ENCODE data around the gene IFT43. TPM values are rescaled to one million over a fixed set of nuclear protein-coding genes. Genes with fewer than 3 reads are reported as not detected.

The IFT43 gene
- total and polyA plus RNA-seq, 2 donors (not counting 1 experiment from before 2014, with no cell fraction given), result 35.2 to 54.9 TPM

- DNase-seq (ENCODE audit: low read depth in 2 of 2), result no peak
- Histone ChIP-seq H3K9ac (ENCODE audit: insufficient read depth, low read length) (no peak overlapping the region), H2AFZ (ENCODE audit: low read length) (no peak overlapping the region), H4K20me1 (ENCODE audit: control insufficient read depth, extremely low read depth, insufficient read depth, low read length) (no peaks in the 10 kb centered on the region), H3K36me3 (ENCODE audit: control insufficient read depth, insufficient read depth, low read length) (no peaks in the 10 kb centered on the region), H3K4me3 (replicated peaks in 1 of 4; ENCODE audit: control extremely low read depth in 1 of 4, insufficient read depth in 1 of 4, low read depth in 3 of 4, low read length in 4 of 4) (no peak overlapping the region), H3K9me3 (ENCODE audit: control insufficient read depth, insufficient read depth, low read depth, low read length) (no peaks in the 10 kb centered on the region), H3K4me1 (ENCODE audit: control insufficient read depth, extremely low read depth, insufficient read depth, low read length) (peaks cover 2% of the 10 kb centered on the region), H3K4me2 (ENCODE audit: extremely low read depth, insufficient read depth, low read length) (no peak overlapping the region), H3K27ac (ENCODE audit: insufficient read depth, low read length) (no peak overlapping the region), H3K27me3 (ENCODE audit: control insufficient read depth, insufficient read depth, low read length) (no peaks in the 10 kb centered on the region), H3K79me2 (ENCODE audit: control insufficient read depth, insufficient read depth, low read length) (no peaks in the 10 kb centered on the region)
- TF ChIP-seq CTCF (conservative IDR thresholded peaks at IDR 0.05 in 1 of 2, IDR thresholded peaks at IDR 0.05 in 1 of 2; ENCODE audit: low read depth in 1 of 2, low read length in 2 of 2) (no peak), EZH2 (IDR thresholded peaks at IDR 0.05; ENCODE audit: low read length, missing control alignments) (no peak)
These were observed 12.7 kb upstream of the IFT43 start for GRCh38 chr14:75972801-75973421.

- H2AFZ ChIP-seq (ENCODE audit: low read length), result no peak overlapping the region
- H3K27ac ChIP-seq (ENCODE audit: insufficient read depth, low read length), result no peak overlapping the region
- no peak overlapping the region for H3K9ac ChIP-seq (ENCODE audit: insufficient read depth, low read length)
- no peak overlapping the region for H3K4me2 ChIP-seq (ENCODE audit: extremely low read depth, insufficient read depth, low read length)
- no peaks in the 10 kb centered on the region for H3K9me3 ChIP-seq (ENCODE audit: control insufficient read depth, insufficient read depth, low read depth, low read length)
- H3K27me3 ChIP-seq (ENCODE audit: control insufficient read depth, insufficient read depth, low read length), result no peaks in the 10 kb centered on the region
- no peaks in the 10 kb centered on the region for H4K20me1 ChIP-seq (ENCODE audit: control insufficient read depth, extremely low read depth, insufficient read depth, low read length)
- H3K4me3 ChIP-seq (replicated peaks in 1 of 4; ENCODE audit: control extremely low read depth in 1 of 4, insufficient read depth in 1 of 4, low read depth in 3 of 4, low read length in 4 of 4), result no peak overlapping the region
- no peaks in the 10 kb centered on the region for H3K36me3 ChIP-seq (ENCODE audit: control insufficient read depth, insufficient read depth, low read length)
- H3K4me1 ChIP-seq (ENCODE audit: control insufficient read depth, extremely low read depth, insufficient read depth, low read length), result peaks cover 22% of the 10 kb centered on the region
- H3K79me2 ChIP-seq (ENCODE audit: control insufficient read depth, insufficient read depth, low read length), result no peaks in the 10 kb centered on the region
- DNase-seq (ENCODE audit: low read depth in 2 of 2), result no peak
- TF ChIP-seq CTCF (conservative IDR thresholded peaks at IDR 0.05 in 1 of 2, IDR thresholded peaks at IDR 0.05 in 1 of 2; ENCODE audit: low read depth in 1 of 2, low read length in 2 of 2), result no peak
- no peak for TF ChIP-seq EZH2 (IDR thresholded peaks at IDR 0.05; ENCODE audit: low read length, missing control alignments)
These were observed 8.6 kb upstream of the IFT43 start for GRCh38 chr14:75976826-75977581.

- H3K9me3 ChIP-seq (ENCODE audit: control insufficient read depth, insufficient read depth, low read depth, low read length), result no peaks in the 10 kb centered on the region
- H3K4me3 ChIP-seq (replicated peaks in 1 of 4; ENCODE audit: control extremely low read depth in 1 of 4, insufficient read depth in 1 of 4, low read depth in 3 of 4, low read length in 4 of 4), result no peak overlapping the region
- H2AFZ ChIP-seq (ENCODE audit: low read length), result no peak overlapping the region
- peaks cover 22% of the 10 kb centered on the region for H3K4me1 ChIP-seq (ENCODE audit: control insufficient read depth, extremely low read depth, insufficient read depth, low read length)
- H3K27me3 ChIP-seq (ENCODE audit: control insufficient read depth, insufficient read depth, low read length), result no peaks in the 10 kb centered on the region
- no peak overlapping the region for H3K9ac ChIP-seq (ENCODE audit: insufficient read depth, low read length)
- TF ChIP-seq CTCF (conservative IDR thresholded peaks at IDR 0.05 in 1 of 2, IDR thresholded peaks at IDR 0.05 in 1 of 2; ENCODE audit: low read depth in 1 of 2, low read length in 2 of 2) (no peak), EZH2 (IDR thresholded peaks at IDR 0.05; ENCODE audit: low read length, missing control alignments) (no peak)
- no peaks in the 10 kb centered on the region for H4K20me1 ChIP-seq (ENCODE audit: control insufficient read depth, extremely low read depth, insufficient read depth, low read length)
- H3K36me3 ChIP-seq (ENCODE audit: control insufficient read depth, insufficient read depth, low read length), result no peaks in the 10 kb centered on the region
- H3K4me2 ChIP-seq (ENCODE audit: extremely low read depth, insufficient read depth, low read length), result no peak overlapping the region
- no peaks in the 10 kb centered on the region for H3K79me2 ChIP-seq (ENCODE audit: control insufficient read depth, insufficient read depth, low read length)
- no peak for DNase-seq (ENCODE audit: low read depth in 2 of 2)
- no peak overlapping the region for H3K27ac ChIP-seq (ENCODE audit: insufficient read depth, low read length)
These were observed 8.0 kb upstream of the IFT43 start for GRCh38 chr14:75977582-75977943.

Data from fibroblast of lung (primary cell).